HG03460 (cell line): ENCODE measurements around the gene TH.

Experiments
- ATAC-seq: cut with Tn5 transposase; IDR thresholded peaks from one replicate; pipeline ENCODE4 v1.9.1; 2021; ENCODE audit not compliant: unreplicated experiment

Gene TH

GRCh38 chr11:2143799-2144543 is 27.6 kb downstream of the TH start:
- no peak for ATAC-seq

GRCh38 chr11:2143477-2143798 is 28.2 kb downstream of the TH start:
- ATAC-seq: no peak

DNA sequence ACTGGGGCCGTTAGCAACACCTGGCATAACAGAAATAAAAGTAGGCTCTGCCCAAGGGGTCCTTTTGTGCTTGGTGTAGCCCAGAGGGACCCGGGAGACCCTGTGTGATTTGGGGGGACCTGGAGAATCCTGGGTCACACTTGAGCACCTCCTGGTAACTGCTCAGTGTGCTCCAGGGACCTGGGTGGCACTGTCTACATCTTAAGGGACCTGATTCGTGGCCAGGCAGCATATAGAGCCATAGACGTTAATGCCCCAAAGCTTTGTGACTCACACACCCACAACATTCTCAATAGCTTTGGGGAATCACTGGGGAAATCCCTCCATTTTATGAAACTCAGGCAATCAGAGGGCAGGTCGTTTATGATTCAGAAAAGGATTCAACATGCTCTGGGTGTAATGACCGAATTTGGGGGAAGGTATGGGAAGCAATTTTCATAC is 28.8 kb downstream of the TH start:
- no peak for ATAC-seq

- no peak for ATAC-seq
Observed at GRCh38 chr11:2142300-2142759, 29.3 kb downstream of the TH start.

GRCh38 chr11:2140411-2141400 is 30.9 kb downstream of the TH start:
- no peak for ATAC-seq

DNA sequence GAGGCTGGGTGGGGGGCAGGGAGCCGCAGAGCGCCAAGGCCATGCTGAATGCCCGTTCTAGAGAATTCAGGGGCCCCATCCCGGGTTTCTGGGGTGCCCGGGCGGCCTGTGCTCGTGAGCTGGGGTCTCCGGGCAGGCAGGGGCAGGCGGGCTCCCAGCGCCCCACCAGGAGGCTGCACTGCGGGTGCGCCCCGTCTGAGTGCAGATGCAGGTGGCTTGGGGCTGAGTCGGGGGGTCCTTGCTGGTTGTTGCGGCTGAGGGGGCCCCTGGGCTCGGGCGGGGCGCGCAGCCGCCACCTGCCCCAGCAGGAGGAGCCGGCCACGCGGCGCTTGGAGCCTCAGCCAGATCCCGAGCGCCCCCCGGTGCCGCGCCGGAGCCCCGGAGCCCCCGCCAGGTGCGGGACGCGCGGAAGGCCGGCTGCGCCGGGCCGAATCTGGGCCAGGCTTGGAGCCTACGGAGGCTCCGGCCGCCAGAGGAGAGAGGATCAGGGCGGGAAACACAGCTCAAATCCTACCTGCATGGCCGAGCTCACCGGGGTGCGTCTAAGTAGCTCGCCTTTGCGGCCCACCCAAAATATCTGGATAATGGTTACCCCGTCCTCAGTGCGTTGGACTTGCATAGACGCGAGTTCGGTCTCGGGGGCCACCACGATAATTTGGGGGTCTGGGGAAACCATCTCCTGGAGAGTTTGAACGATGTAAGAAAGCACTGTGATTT is 31.8 kb downstream of the TH start:
- no peak for ATAC-seq

DNA sequence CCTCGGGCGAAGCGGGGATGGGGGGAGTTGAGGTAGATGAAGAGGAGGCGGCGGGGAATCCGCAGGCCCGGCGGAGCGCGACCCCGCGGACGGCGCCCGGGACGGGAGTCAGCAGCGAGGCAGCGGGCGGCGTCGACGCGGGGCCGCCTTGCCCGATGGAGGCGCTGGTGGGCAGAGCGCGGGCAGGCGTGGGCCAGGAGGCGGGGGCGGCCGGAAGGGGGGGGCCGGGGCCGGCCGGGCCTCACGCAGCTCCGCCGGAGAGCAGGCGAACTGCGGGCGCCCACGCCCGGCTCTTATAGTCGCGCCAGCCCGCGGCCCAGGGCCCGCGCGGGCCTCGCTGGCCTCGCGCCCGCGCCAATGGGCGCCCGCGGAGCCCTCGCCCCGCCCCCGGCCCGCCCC is 32.5 kb downstream of the TH start, which contains the start of gene IGF2:
Gene IGF2 (minus strand): TSS at position 267 of the 399 bp plus-strand sequence. CDS start 3,866 bp downstream, outside the sequence.
- no peak for ATAC-seq

GRCh38 chr11:2138431-2139122 is 33.0 kb downstream of the TH start:
- ATAC-seq: no peak

GRCh38 chr11:2138068-2138430 is 33.6 kb downstream of the TH start:
- ATAC-seq: no peak

- no peak for ATAC-seq
Observed at GRCh38 chr11:2137202-2138067, 34.2 kb downstream of the TH start.

GRCh38 chr11:2136952-2137201 is 34.7 kb downstream of the TH start:
- no peak for ATAC-seq

DNA sequence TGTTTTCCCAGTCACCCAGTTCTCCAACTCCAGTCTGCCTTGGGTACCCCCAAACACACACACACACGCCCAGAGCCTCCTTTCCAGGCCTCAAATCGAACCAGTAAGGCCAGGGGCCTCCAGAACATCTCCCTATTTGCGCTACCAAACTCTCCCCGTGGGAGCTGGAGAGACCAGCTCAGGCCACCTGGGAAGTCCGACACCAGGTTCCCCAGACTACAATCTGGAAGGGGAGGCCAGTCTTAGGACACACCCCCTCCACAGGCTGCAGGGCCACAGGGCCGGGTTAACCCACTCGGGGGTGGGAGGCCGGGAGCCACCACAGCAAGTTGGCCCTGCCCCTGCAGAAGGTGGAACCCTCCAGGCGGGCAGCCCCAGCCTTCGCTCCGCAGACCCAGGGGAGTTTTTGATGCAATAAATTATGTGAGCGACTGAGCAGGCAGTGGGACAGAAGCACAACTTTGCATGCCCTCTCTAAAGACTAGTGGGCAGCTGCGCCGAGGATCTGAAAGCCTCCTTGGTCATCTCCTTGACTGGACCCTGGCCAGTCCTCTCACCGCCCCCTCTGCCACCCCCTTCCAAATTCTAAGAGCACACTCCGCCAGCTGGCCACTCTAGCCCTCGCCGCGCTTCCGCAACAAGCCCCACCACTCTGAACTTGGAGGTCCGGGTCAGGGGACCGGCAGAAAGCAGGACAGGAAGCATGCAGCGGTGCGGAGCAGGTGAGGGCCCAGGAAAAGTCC is 35.2 kb downstream of the TH start:
- no peak for ATAC-seq

DNA sequence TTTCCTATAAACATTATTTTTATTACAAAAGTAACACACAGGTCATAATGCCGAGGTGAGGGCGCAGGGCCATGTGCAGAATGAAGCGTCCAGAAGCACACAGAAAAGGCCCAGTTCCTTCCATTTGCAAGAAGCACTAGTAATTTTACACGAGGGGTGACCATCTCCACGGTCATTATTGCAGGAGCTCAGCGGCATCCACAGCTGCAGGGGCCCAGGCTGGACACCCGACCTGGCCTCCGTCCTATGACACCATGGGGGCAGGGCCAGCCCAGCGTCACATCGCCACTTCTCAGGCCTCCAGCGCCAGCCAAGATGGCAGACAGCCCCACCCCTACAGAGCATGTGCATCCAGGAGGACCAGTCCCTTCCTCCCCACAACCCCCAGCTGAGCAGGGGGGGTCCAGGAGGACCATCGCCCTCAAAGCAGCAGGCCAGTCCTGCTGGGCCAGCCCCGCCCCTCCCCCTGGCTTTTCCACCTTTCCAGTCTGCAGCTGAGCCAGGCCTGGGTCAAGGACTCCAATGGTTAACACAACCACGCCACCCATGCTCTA is 35.9 kb downstream of the TH start:
- ATAC-seq: no peak

- ATAC-seq: no peak
Observed at GRCh38 chr11:2135018-2135569, 36.5 kb downstream of the TH start.

DNA sequence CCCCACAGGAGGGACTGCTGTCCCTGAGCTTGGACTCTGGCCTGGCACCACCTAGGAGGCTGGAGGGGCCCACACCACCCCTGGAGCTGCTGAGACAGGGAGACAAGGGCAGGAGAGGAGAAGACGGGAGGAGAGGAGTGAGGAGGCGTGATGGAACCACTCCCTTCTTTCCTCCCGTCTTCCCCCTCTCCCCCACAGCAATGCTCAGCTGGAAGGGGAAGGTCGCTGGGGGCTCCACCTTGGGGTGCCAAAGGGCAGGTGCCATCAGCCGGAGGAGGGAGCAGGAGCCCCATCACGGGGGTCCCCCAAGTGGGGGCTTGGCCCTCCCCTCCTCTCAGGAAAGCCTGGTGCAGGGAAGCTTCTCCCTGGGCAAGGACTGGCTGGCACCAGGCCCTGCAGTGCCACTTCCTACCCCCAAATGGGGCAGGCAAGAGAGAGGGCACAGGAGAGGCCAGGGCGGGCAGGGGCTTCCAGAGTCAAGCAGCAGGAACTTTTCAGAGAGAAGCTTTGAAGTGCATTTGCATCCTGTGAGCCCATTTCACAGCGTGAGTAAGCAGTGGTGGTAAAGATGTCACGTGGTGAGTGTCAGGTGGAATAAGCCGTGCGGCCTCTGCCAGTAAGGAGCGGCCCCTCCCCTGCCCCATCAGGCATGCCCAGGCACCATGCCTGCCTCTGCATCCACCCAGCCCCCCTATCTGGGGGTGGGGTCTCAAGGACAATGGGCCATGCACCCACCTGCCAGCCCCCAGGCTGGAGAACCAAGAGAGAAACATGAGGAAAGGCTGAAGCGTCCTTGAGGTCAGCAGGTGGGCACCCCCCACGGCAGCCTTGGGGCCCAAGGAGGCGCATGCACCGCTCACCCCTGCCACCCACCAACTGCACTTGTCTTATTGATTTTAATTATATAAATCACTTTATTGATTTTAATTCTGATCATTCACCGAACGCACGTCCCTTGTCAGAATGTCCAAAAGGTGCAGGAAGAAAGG is 37.3 kb downstream of the TH start:
- ATAC-seq: no peak

GRCh38 chr11:2133241-2134021 is 38.2 kb downstream of the TH start:
- ATAC-seq: no peak

- ATAC-seq: no peak
Observed at GRCh38 chr11:2132874-2133240, 38.8 kb downstream of the TH start.
